Measurements from ENCODE around the gene LCOR.

DNA sequence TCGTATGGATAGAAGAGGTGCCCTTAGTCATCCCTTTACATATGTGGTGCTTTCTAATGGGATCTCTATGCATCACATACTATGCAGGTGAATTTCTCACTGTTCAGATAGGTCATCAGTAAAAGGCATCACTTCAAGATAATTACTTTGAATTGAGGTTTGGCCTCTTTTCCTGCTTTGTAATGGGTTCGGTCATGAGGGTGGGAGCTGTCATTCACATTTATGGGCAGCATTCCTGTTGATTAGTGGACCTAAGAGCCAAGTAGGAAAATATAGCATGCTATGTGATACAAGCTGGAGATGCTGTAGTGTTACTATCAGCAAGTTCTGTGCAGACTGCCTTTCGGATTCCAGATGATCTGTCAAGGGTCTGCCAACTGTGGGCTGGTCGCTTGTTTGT is 156.3 kb downstream of the LCOR start:
- TF ChIP-seq, protein P1, sequence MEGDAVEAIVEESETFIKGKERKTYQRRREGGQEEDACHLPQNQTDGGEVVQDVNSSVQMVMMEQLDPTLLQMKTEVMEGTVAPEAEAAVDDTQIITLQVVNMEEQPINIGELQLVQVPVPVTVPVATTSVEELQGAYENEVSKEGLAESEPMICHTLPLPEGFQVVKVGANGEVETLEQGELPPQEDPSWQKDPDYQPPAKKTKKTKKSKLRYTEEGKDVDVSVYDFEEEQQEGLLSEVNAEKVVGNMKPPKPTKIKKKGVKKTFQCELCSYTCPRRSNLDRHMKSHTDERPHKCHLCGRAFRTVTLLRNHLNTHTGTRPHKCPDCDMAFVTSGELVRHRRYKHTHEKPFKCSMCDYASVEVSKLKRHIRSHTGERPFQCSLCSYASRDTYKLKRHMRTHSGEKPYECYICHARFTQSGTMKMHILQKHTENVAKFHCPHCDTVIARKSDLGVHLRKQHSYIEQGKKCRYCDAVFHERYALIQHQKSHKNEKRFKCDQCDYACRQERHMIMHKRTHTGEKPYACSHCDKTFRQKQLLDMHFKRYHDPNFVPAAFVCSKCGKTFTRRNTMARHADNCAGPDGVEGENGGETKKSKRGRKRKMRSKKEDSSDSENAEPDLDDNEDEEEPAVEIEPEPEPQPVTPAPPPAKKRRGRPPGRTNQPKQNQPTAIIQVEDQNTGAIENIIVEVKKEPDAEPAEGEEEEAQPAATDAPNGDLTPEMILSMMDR (IDR thresholded peaks at IDR 0.05; ENCODE audit: poor library complexity): no peak
- TF ChIP-seq EZH2phosphoT487 (IDR thresholded peaks at IDR 0.05; ENCODE audit: low read depth, severe bottlenecking, unreplicated experiment): no peak
